ENCODE data around the gene LHFPL4.

Gene LHFPL4

DNA sequence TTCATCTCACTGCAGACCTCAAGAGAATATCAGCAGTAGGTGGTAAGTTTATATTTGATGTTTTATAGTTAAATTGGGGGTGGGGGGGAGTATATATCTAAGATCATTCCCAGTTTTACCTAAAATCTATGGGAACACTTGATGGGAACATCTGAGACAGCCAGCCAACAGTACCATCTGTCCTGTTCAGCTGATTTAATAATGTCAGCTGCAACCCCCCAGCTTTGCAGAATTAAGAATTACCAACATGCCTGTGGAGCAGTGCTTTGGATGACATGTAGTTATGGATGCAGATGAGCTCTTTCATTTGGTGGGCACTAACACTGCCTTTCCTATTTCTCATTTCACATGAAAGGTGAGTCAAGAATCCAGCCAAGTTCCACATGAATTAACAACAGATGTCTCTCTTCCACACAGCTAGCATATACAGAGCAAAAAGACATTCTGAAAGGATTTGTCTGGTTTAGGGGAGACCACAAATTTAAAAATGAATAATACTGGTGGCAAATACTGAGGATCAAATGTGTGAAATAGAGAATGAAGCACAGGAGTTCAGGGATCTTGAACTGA lies 80.0 kb downstream of the LHFPL4 start:
- no peak for DNase-seq (ENCODE audit: low spot score)

DNA sequence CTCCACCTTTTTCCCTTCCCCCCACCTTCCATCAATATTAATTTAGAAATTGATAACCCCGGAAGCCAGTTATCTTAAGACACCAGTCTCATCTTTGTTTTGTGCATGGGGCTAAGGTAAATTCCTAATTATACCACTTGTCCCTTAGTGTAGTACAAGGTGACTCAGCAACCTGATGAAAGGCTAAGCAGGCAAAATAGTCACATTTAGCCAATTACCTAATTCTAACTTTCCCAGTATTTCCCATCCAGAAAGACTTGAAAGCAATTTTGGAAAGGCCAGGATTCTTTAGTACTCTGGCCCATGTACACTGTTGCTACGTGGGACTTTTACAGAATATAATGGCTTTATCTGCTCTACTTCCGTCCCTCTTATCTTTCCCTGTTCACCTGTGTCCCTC lies 83.6 kb downstream of the LHFPL4 start:
- no peak for DNase-seq (ENCODE audit: low spot score)

DNA sequence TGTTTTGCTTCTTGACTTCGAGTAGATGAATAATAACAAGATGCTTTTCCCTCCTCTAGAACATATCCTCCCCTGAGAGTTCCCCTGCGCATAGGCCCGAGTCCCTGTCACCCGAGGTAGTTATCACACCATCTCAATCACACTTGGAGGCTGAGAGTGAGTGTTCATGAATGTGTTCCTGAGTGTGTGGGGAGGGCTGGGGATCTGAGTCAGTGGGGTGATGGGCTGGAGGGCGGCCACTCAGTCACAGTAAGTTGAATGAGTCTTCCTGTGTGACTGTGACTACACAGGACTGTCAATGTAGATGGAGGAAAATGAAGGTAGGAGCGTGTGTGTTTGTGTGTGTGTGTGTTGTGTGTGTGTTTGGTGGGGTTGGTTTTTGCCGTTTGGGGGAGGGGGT lies 85.2 kb downstream of the LHFPL4 start:
- peak; percentile 8 for DNase-seq (ENCODE audit: low spot score)

DNA sequence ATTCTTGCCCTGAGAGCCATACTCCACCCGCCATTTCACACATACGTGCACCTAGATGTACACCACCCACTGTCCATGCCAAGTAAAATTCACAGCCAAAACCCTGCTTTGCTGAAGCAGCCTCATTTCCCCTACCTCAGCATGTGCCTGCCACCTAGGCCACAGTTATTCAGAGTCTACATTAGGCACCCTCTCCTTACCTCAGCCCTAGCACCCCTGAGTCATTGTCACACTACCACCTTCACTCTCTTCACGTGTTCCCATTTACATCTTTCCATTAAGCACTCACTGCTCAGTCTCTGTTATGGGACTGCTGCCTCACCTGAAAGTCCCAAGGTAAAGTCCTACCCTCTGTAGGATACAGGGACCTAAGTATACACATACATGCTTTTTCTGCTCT lies 86.2 kb downstream of the LHFPL4 start:
- no peak for DNase-seq (ENCODE audit: low spot score)

DNA sequence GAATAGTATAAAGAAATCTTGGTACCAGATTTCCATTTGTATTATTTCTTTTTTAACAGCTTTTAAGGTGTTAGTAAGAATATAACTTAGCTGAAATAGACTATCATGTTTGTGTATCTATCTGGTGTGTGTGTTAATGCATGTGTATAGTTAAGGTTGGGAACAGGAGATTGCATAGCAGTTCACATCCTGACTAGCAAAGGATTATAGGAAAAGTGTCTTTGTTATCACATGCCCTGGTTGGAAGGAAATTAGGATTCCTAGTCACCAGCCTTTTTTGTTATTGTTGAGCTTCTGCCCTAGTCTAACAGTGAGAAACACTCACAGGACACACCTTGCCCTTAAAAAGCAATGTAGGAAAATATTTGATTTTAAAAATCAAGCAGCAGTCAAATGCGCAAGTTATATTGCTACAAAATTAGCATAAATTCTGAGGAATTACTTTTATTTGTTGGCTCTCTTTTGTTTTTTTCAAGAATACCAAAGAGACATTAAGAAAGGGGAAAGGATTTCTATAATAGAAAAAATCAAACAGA lies 98.0 kb downstream of the LHFPL4 start:
- DNase-seq (ENCODE audit: low spot score) = no peak

DNA sequence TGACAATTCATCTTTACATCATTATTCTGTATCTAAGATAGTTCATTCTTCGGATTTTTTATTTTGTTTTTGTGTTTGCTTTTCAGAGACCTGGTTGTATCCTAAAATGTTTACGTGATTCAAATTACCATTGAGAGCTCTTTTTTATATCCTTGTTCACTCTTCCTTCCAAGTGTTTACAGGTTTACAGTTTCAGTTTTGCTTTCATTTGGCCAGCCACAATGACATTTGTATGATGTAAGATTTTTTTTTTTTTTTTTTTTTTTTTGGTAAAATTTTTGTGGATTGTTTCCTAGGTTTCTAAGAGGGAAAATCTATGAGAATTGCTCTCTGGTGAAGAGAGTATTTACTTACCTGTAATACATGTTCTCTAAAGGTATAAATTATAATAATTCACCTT lies 101.2 kb downstream of the LHFPL4 start:
- DNase-seq (ENCODE audit: low spot score) = peak; percentile 24

DNA sequence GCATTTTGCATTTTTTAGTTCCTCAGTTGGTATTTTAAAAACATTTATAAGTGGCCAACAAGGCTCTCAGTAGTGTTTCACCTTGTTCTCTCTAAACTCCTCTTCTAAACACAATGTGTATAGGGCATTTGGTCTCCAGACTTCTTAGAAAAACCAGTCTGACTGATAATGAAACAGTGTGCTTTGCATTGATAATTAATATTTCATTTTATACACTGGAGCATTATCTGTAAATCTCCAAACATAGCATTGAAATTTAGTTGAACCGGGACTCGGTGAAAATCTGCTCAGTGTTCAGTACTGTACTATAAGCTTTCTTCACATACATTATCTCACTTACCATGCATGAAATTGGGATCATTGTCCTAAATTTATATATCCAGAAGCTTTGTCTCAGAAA lies 102.6 kb downstream of the LHFPL4 start:
- no peak for DNase-seq (ENCODE audit: low spot score)

DNA sequence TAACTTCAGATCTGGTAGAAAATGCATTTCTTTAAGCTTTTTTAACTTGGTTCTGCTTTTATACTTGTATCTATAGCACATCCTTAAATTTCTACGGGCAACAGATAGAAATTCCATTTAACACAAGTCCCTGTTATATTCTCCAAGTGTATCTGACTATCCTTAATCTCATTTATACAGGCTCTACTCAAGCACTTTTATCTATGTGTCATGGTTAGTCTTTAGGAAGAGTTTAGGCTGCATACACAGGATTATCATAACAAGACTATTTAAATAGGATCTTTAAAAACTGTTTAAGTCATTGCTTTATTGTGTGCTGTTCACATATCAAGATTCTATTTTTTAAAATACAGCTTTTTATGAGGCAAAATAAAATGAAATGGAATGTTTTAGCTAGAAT lies 103.5 kb downstream of the LHFPL4 start:
- DNase-seq (ENCODE audit: low spot score) = no peak

DNA sequence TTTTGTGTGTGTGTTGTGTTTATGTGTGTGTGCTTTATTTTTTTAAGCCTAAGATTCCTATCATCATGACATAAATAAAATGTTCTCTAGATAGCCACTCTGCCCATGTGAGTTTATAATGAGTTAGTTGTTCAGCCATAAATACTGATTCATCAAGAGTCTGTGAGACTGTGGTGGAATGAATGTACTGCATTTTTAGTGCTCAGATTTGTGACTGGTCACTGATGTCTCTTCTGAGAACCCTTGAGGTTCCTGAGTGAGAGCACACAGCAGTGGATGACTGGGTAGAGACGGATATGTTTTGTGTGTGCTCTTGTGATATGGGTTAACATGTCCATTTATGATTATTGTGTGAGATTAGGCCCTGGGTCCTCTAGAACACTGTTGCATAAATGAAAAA lies 105.0 kb downstream of the LHFPL4 start:
- no peak for DNase-seq (ENCODE audit: low spot score)

All from activated CD4-positive, alpha-beta T cell treated with anti-CD3 and anti-CD28 coated beads, Interleukin-2, Interleukin-4, amounts not matched to agents 100 ng/mL and 50 ng/mL, durations not matched to agents 16 hours and 8 hours (primary cell).